ENCODE data around the gene CORO7.

DNA sequence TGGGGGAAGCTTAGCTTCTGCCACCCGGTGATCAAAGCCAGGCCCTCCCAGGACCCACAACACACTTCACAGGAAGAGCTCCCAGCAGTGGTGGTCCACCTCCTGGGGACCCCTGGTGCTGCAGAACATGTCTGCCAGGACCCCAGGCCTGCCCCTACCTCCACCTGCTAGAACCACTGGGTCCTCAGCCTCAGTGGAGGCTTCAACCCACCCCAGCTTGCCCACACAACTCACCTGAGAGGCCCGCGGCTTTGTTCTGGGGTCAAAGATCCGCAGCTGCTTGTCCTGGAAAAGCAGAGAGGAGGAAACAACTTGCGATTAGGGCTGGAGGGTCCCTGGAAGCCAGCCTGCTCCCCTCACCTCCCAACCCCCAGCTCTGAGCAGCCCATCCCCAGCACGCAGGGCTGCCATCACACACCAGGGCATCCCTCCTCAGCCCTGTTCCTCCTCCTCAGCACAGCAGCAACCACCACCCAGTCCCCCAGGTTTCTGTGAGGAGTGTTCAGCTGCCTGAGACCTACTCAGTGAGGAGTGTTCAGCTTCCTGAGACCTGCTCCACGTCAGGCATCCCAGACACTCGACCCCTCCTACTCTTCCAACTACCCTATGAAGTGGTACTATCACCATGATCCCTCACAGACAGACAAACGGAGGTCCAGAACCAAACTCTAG lies 21.2 kb downstream of the CORO7 start:
- TF ChIP-seq, protein P1, sequence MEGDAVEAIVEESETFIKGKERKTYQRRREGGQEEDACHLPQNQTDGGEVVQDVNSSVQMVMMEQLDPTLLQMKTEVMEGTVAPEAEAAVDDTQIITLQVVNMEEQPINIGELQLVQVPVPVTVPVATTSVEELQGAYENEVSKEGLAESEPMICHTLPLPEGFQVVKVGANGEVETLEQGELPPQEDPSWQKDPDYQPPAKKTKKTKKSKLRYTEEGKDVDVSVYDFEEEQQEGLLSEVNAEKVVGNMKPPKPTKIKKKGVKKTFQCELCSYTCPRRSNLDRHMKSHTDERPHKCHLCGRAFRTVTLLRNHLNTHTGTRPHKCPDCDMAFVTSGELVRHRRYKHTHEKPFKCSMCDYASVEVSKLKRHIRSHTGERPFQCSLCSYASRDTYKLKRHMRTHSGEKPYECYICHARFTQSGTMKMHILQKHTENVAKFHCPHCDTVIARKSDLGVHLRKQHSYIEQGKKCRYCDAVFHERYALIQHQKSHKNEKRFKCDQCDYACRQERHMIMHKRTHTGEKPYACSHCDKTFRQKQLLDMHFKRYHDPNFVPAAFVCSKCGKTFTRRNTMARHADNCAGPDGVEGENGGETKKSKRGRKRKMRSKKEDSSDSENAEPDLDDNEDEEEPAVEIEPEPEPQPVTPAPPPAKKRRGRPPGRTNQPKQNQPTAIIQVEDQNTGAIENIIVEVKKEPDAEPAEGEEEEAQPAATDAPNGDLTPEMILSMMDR (IDR thresholded peaks at IDR 0.05) = no peak
- TF ChIP-seq ZFX (IDR thresholded peaks at IDR 0.05; ENCODE audit: borderline replicate concordance) = no peak
